Activated gamma-delta T cell treated with anti-CD3 and anti-CD28 coated beads, Interleukin-2, amount 50 U/mL, for 16 hours (primary cell): ENCODE results near the gene POFUT1.

Experiments
- DNase-seq: peaks from one replicate; pipeline ENCODE4 v3.0.0-alpha.2; 2020; ENCODE audit warnings: low read depth

The POFUT1 gene

DNA sequence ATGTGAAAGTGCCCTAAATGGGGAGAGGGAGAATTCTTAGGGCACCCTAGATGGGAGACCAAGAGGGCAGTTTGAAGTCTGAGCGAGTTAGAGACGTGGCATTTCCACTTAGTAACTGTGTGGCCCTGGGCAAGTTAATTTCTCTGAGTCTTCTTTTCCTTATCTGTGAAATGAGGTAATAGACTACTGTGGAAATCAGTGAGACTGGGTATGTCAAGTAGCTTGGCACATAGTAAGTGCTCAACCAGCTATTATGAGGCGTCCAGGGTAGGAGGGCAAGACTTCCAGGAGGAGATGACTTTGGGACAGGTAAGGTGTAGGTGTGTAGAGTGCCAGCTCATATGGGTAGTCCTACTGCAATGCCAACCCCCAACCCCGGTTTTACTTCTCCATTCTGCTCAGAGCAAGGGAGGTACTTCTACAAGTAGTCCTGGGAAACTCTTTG lies 70.5 kb downstream of the POFUT1 start:
- DNase-seq = no peak

DNA sequence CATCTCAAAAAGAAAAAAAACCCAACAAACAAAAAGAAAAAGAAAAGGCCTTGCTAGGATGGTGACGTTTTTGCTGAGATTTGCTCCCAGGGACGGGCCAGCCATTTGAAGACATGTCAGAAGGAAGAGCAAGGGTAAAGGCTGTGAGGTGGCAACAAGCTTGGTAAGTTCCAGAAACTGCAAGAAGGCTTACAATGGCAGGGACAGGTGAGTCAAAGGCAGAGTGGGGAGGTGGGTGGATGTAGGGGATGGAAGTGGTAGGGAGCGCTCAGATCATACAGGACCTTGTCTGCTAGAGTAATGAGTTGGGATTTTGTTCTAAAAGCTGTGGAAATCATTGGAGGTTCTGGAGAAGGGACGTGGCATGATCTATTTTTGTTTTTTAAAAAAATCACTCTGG lies 74.0 kb downstream of the POFUT1 start:
- DNase-seq = no peak

DNA sequence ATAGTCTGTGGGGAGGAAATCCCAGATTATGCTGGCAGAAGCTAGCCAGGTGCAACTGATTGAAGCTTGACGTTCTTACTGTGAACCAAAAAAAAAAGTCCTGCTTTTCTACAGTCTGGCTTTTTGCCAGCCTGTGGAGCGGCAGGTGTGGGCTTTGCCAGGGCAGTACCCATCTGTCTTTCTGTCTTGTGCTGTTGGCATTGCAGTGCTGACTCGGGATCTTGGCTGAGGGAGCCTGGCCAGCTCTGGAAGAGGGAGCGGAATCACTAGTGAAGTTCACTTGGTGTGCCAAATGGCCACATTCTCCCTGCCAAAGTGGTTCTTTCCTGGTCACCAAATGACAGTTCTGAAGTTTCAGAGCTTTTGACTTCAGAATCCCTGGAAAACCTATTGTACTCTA lies 74.8 kb downstream of the POFUT1 start:
- no peak for DNase-seq

DNA sequence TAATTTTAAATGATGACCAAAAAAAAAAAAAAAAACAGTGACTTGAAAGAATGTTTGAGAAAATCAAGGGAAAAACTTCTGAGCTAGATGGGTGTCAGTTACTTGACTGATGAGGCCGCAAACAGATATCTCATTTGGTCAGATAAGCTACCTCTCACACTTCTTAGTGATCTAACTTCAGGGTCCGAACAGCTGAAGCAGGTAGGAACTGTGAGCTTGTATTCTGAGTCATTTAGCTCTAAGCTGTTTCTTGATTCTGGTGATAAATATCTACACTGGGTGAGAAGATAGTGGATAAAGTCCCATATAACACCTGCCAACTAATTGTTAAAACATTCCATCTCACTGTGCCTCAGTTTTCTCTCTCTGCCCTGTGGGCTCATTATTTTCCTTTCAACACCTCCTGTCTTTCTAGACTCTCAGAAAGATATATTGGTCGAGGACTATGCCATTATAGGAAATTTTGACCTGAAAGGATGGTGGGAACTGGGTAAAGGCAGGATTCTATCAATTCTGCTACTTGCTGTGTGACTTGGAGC lies 77.5 kb downstream of the POFUT1 start:
- no peak for DNase-seq

DNA sequence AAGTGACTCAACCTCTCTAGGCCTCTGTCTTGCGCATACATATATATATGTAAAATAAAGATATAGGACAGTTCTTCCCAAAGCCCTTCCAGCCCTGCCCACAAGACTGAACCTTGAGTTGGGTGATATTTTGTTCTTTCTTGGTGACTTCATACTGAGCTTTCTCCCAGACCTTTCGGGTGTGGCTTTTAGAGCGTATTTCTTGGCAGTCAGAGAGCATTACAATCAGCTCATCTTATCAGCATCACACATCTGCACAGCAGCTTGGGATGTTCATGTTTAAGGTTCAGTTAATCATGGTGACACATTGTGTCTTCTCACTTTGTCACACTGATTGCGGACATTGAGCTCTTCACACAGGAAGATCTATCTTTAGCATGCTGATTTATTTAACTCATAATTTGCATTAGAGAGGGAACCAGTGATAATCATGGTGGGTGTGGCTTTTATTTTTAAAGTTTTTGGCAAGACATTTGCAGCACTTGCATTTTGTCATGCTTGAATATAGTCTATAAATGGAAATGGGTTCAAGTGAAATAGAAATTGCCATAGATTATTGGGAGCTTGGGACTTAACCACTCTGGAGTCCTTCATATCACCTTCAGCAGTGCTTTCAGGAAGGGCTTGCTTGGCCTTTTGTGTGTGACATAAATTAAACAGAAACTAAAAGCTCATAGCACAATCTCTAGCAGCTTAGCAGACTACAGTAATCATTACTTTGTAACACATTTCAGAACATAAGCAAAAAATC lies 78.1 kb downstream of the POFUT1 start:
- peak; percentile 12 for DNase-seq

DNA sequence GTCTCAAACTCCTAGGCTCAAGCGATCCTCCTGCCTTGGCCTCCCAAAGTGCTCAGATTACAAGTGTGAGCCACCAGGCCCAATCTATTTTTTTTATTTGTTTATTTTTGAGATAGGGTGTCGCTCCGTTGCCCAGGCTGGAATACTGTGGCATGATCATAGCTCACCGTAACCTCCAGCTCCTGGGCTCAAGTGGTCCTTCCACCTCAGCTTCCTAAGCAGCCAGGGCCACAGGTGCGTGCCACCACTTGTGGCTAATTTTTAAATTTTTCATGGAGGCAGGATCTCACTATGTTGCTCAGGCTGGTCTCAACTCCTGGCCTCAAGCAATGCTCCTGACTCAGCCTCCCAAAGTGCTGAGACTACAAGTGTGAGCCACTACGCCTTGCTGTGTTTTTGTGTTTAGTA lies 79.6 kb downstream of the POFUT1 start:
- DNase-seq = no peak
